Activated CD4-positive, CD25-positive, alpha-beta regulatory T cell treated with anti-CD3 and anti-CD28 coated beads, Interleukin-2, amount 50 U/mL, for 16 hours (primary cell): ENCODE results near the gene LRRC1.

Source experiments
- DNase-seq: peaks from one replicate; pipeline ENCODE4 v3.0.0-alpha.2; 2020; ENCODE audit warnings: low read depth, low spot score

Gene LRRC1

GRCh38 chr6:53846250-53846649 lies 51.4 kb downstream of the LRRC1 start:
- DNase-seq: no peak

GRCh38 chr6:53847796-53848314 lies 53.0 kb downstream of the LRRC1 start:
- no peak for DNase-seq

- no peak for DNase-seq
Observed at GRCh38 chr6:53850527-53850926, 55.7 kb downstream of the LRRC1 start.

GRCh38 chr6:53851561-53851960 lies 56.8 kb downstream of the LRRC1 start:
- no peak for DNase-seq

GRCh38 chr6:53852805-53853204 lies 58.0 kb downstream of the LRRC1 start:
- no peak for DNase-seq

- DNase-seq: no peak
Observed at GRCh38 chr6:53854843-53855567, 60.2 kb downstream of the LRRC1 start.

GRCh38 chr6:53855940-53856339 lies 61.1 kb downstream of the LRRC1 start:
- no peak for DNase-seq

- DNase-seq: no peak
Observed at GRCh38 chr6:53857318-53858094, 62.7 kb downstream of the LRRC1 start.

- no peak for DNase-seq
Observed at GRCh38 chr6:53858196-53858595, 63.4 kb downstream of the LRRC1 start.

GRCh38 chr6:53858913-53859312 lies 64.1 kb downstream of the LRRC1 start:
- DNase-seq: no peak

- no peak for DNase-seq
Observed at GRCh38 chr6:53860511-53860910, 65.7 kb downstream of the LRRC1 start.

- no peak for DNase-seq
Observed at GRCh38 chr6:53861518-53861917, 66.7 kb downstream of the LRRC1 start.

- no peak for DNase-seq
Observed at GRCh38 chr6:53862662-53863462, 68.1 kb downstream of the LRRC1 start.

GRCh38 chr6:53864781-53865180 lies 70.0 kb downstream of the LRRC1 start:
- no peak for DNase-seq

- DNase-seq: no peak
Observed at GRCh38 chr6:53866226-53866625, 71.4 kb downstream of the LRRC1 start.

- DNase-seq: no peak
Observed at GRCh38 chr6:53868626-53869025, 73.8 kb downstream of the LRRC1 start.

- no peak for DNase-seq
Observed at GRCh38 chr6:53869964-53870363, 75.2 kb downstream of the LRRC1 start.

GRCh38 chr6:53873922-53874321 lies 79.1 kb downstream of the LRRC1 start:
- DNase-seq: no peak

GRCh38 chr6:53874964-53875363 lies 80.2 kb downstream of the LRRC1 start:
- no peak for DNase-seq

- no peak for DNase-seq
Observed at GRCh38 chr6:53877151-53877550, 82.3 kb downstream of the LRRC1 start.

- DNase-seq: no peak
Observed at GRCh38 chr6:53878808-53879207, 84.0 kb downstream of the LRRC1 start.

- DNase-seq: no peak
Observed at GRCh38 chr6:53879608-53880007, 84.8 kb downstream of the LRRC1 start.
